Prostate gland (tissue), 2 donors: ENCODE data around the gene ZNF609. TPM values are rescaled to one million over a fixed set of nuclear protein-coding genes. Genes with fewer than 3 reads are reported as not detected.
A peak's percentile ranks its signal among the peaks of the same experiment; 100 is the strongest.

Experiments
- DNase-seq: peaks from one replicate; pipeline ENCODE4 v3.0.0-alpha.2; 2019; ENCODE audit warnings: low spot score
- H3K27ac ChIP-seq, 2 donors: fragments of 200-600 bp; sonication (generic); 2 replicates each; pipeline ENCODE4 v1.5.1; 2017 to 2019
- H3K27me3 ChIP-seq: fragments of 200-600 bp; sonication (generic); replicated peaks from 2 replicates; pipeline ENCODE4 v1.5.1; 2019; ENCODE audit not compliant: insufficient read depth
- H3K36me3 ChIP-seq, 2 donors: fragments of 200-600 bp; sonication (generic); 1 replicate in 1 of 2; 2 replicates in 1 of 2; pipeline versions ENCODE4 v1.5.1 to v1.8.1; 2017 to 2019
- H3K4me1 ChIP-seq: fragments of 200-600 bp; sonication (generic); replicated peaks from 2 replicates; pipeline ENCODE4 v1.5.1; 2019
- H3K4me3 ChIP-seq, 2 donors: fragments of 200-600 bp; sonication (generic); 2 replicates each; pipeline ENCODE4 v1.5.1; 2017 to 2019
- H3K9me3 ChIP-seq: fragments of 200-600 bp; sonication (generic); 2 replicates; pipeline ENCODE4 v1.5.1; 2017
- CTCF ChIP-seq, 4 experiments: fragments of 200-600 bp in 2 of 4; fragments of 450-650 bp in 2 of 4; sonication (generic) in 2 of 4; IDR thresholded peaks; 1 replicate in 3 of 4; 2 replicates in 1 of 4; pipeline ENCODE4 v1.5.1; 2016 to 2019; ENCODE audit warnings: antibody characterized with exemption in 4 of 4, mild to moderate bottlenecking in 2 of 4, moderate library complexity in 2 of 4
- POLR2A ChIP-seq: fragments of 450-650 bp; IDR thresholded peaks from one replicate; pipeline ENCODE4 v1.6.1; 2016; ENCODE audit warnings: antibody characterized with exemption, mild to moderate bottlenecking
- POLR2AphosphoS5 ChIP-seq: sonication (generic); formaldehyde crosslinking; IDR thresholded peaks from one replicate; pipeline ENCODE4 v1.6.1; 2017; ENCODE audit warnings: antibody characterized with exemption
- WGBS: methylation state at CpG from one replicate; pipeline ENCODE4 v1.1.5; 2018; 5-methylcytosine and 5-hydroxymethylcytosine counted together
- intact Hi-C: fragments of 100-400 bp; cut with DNase I; formaldehyde crosslinking; loops from one replicate; pipeline ENCODE4 v1.14.2; 2022
- total RNA-seq, 2 donors: library from RNA; depleted of rRNA; stranded (reverse); fragments of >200 nt; gene quantifications; one replicate each; pipeline ENCODE4 v1.1.0, GENCODE V29; 2016

The ZNF609 gene
- total RNA-seq, 2 donors from 2014 or later = 29.1 to 45.7 TPM

GRCh38 chr15:64444836-64445235, 15.5 kb upstream of the ZNF609 start:
- no peak for DNase-seq
- intact Hi-C loops = no loop called here

DNA sequence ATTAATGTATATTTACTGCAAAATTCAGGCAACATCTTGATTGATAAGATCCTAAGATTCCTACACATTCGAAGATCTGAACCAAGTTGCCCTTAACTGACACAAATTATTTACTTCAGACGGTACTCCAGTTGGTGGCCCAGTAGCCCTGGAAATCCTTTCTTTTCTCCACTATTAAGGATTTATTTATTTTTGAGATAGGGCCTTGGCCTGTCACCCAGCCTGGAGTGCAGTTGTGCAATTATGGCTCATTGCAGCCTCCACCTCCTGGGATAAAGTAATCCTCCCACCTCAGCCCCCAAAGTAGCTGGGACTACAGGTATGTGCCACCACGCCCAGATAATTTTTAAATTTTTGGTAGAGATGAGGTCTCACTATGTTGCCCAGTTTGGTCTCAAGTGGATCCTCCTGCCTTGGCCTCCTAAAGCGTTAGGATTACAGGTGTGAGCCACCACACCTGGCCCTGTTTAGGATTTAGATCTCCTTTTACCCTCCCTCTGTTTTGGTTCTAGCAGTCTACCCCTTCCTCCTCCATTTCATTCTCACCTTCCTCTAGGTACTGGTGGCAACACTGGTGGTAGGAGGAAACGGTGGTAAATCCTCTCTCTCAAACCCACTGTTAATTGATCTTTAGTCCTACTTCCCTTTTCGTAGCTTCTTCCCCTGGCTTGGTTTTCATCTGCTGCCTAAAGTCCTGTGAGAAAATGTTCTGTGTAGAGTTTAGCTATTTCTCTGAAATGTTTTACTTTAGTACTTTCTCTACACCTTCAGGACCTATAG, 12.7 kb upstream of the ZNF609 start:
- Histone ChIP-seq H3K27me3 (no peaks in the 10 kb centered on the region), H3K4me3 (no peak overlapping the region), H3K27ac (no peak overlapping the region), H3K9me3 (no peaks in the 10 kb centered on the region), H3K4me1 (peaks cover 3% of the 10 kb centered on the region), H3K36me3 (no peaks in the 10 kb centered on the region)
- intact Hi-C loops = no loop called here
- DNase-seq = no peak
- TF ChIP-seq POLR2A (no peak), CTCF (IDR thresholded peaks at IDR 0.05) (no peak)
- 96% methylated on average over 6 of the region's 6 CpGs for WGBS

More at GRCh38 chr15:64444836-64445235, 15.5 kb upstream of the ZNF609 start:
- Histone ChIP-seq H3K4me3 (no peak overlapping the region), H3K36me3 (no peaks in the 10 kb centered on the region), H3K4me1 (peaks cover 3% of the 10 kb centered on the region), H3K27ac (peak overlapping the region in 1 of 2 donors; percentile 19), H3K9me3 (no peaks in the 10 kb centered on the region), H3K27me3 (no peaks in the 10 kb centered on the region)
- TF ChIP-seq CTCF (IDR thresholded peaks at IDR 0.05) = no peak
- no peak for TF ChIP-seq POLR2A
- TF ChIP-seq POLR2AphosphoS5 = no peak

GRCh38 chr15:64452988-64453688, 7.2 kb upstream of the ZNF609 start:
- Histone ChIP-seq H3K36me3 (no peaks in the 10 kb centered on the region), H3K27ac (peak overlapping the region in 1 of 2 donors; percentile 38)
- DNase-seq = peak; percentile 63

GRCh38 chr15:64453689-64454037, 6.7 kb upstream of the ZNF609 start:
- intact Hi-C loops = no loop called here
- no peaks in the 10 kb centered on the region for H3K9me3 ChIP-seq
- WGBS = 85% methylated on average over 1 of the region's 1 CpG
- no peaks in the 10 kb centered on the region for H3K27me3 ChIP-seq
- H3K27ac ChIP-seq = no peak overlapping the region
- no peak overlapping the region for H3K4me3 ChIP-seq
- TF ChIP-seq CTCF (IDR thresholded peaks at IDR 0.05) (no peak), POLR2A (no peak), POLR2AphosphoS5 (no peak)
- DNase-seq = no peak
- no peaks in the 10 kb centered on the region for H3K36me3 ChIP-seq
- H3K4me1 ChIP-seq = peaks cover 2% of the 10 kb centered on the region

More at GRCh38 chr15:64452988-64453688, 7.2 kb upstream of the ZNF609 start:
- WGBS = 43% methylated on average over 6 of the region's 6 CpGs
- Histone ChIP-seq H3K4me1 (no peaks in the 10 kb centered on the region), H3K4me3 (no peak overlapping the region), H3K9me3 (no peaks in the 10 kb centered on the region), H3K27me3 (no peaks in the 10 kb centered on the region)
- TF ChIP-seq POLR2AphosphoS5 (no peak), POLR2A (no peak), CTCF (IDR thresholded peaks at IDR 0.05) (no peak)
- intact Hi-C loops = no loop called here

GRCh38 chr15:64454282-64454681, 6.1 kb upstream of the ZNF609 start:
- Histone ChIP-seq H3K27me3 (no peaks in the 10 kb centered on the region), H3K27ac (no peak overlapping the region), H3K4me3 (no peak overlapping the region), H3K36me3 (no peaks in the 10 kb centered on the region), H3K9me3 (no peaks in the 10 kb centered on the region), H3K4me1 (peaks cover 3% of the 10 kb centered on the region)
- DNase-seq = no peak
- intact Hi-C loops = no loop called here
- TF ChIP-seq POLR2A (no peak), CTCF (IDR thresholded peaks at IDR 0.05) (no peak), POLR2AphosphoS5 (no peak)
